Adrenal gland (tissue), 5 donors: ENCODE data around the gene CFAP97D2.

Source experiments
- POLR2A ChIP-seq, 2 donors: fragments of 450-650 bp; IDR thresholded peaks; one replicate each; pipeline ENCODE4 v1.6.1; 2017; ENCODE audit warnings: antibody characterized with exemption in 2 of 2, mild to moderate bottlenecking in 2 of 2, moderate library complexity in 1 of 2
- TF ChIP-seq, protein P1 (sequence below), 6 experiments: fragments of 450-650 bp in 4 of 6; fragments of 200-600 bp in 2 of 6; sonication (generic) in 1 of 6; IDR thresholded peaks; 1 replicate in 5 of 6; 2 replicates in 1 of 6; pipeline versions ENCODE4 v1.5.1 to v1.8.0; 2016 to 2021; ENCODE audit warnings: antibody characterized with exemption in 6 of 6, mild to moderate bottlenecking in 2 of 6, moderate library complexity in 1 of 6
- donor health status: DM: no; HTN: no; CAD: no.

DNA sequence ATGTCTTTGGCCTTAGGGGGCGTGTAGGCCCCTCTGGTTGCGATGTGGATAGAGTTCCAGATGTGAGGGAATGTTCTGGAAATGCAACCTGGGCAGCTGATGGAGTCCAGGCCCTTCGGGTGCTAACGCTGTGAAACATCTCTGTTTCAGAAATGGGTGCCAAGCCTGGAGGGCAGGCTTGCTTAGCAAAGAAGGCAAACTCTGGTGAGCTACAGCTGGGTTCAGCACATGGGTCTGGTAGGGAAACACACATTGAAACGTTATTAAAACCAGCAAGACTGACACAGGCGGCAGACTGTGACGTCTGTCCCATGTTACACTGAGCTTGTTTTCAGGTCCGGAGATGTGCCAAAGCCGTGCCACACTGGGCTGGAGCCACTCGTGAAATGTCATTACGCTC, 47.0 kb downstream of the CFAP97D2 start:
- TF ChIP-seq, protein P1, sequence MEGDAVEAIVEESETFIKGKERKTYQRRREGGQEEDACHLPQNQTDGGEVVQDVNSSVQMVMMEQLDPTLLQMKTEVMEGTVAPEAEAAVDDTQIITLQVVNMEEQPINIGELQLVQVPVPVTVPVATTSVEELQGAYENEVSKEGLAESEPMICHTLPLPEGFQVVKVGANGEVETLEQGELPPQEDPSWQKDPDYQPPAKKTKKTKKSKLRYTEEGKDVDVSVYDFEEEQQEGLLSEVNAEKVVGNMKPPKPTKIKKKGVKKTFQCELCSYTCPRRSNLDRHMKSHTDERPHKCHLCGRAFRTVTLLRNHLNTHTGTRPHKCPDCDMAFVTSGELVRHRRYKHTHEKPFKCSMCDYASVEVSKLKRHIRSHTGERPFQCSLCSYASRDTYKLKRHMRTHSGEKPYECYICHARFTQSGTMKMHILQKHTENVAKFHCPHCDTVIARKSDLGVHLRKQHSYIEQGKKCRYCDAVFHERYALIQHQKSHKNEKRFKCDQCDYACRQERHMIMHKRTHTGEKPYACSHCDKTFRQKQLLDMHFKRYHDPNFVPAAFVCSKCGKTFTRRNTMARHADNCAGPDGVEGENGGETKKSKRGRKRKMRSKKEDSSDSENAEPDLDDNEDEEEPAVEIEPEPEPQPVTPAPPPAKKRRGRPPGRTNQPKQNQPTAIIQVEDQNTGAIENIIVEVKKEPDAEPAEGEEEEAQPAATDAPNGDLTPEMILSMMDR (IDR thresholded peaks at IDR 0.05), result no peak
- TF ChIP-seq POLR2A (IDR thresholded peaks at IDR 0.05), result no peak
